Measurements from ENCODE around the gene ARMC9. TPM values are rescaled to one million over a fixed set of nuclear protein-coding genes. Genes with fewer than 3 reads are reported as not detected.
"Not testable (repeated sequence)": the region's sequence is repeated elsewhere in the genome, so short reads cannot be mapped to it uniquely, and the experiment has no call there.

Gene ARMC9
- total RNA-seq, 1 experiment from 2014 or later: 67.2 TPM

GRCh38 chr2:231397011-231397927, 198.8 kb downstream of the ARMC9 start:
- DNase-seq (ENCODE audit: low read depth): no peak

DNA sequence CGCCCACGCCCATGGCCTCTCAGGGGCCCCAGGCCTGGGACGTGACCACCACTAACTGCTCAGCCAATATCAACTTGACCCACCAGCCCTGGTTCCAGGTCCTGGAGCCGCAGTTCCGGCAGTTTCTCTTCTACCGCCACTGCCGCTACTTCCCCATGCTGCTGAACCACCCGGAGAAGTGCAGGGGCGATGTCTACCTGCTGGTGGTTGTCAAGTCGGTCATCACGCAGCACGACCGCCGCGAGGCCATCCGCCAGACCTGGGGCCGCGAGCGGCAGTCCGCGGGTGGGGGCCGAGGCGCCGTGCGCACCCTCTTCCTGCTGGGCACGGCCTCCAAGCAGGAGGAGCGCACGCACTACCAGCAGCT, 199.5 kb downstream of the ARMC9 start:
- DNase-seq (ENCODE audit: low read depth): no peak

- DNase-seq (ENCODE audit: low read depth): no peak
Observed at GRCh38 chr2:231398585-231398984, 200.2 kb downstream of the ARMC9 start.

DNA sequence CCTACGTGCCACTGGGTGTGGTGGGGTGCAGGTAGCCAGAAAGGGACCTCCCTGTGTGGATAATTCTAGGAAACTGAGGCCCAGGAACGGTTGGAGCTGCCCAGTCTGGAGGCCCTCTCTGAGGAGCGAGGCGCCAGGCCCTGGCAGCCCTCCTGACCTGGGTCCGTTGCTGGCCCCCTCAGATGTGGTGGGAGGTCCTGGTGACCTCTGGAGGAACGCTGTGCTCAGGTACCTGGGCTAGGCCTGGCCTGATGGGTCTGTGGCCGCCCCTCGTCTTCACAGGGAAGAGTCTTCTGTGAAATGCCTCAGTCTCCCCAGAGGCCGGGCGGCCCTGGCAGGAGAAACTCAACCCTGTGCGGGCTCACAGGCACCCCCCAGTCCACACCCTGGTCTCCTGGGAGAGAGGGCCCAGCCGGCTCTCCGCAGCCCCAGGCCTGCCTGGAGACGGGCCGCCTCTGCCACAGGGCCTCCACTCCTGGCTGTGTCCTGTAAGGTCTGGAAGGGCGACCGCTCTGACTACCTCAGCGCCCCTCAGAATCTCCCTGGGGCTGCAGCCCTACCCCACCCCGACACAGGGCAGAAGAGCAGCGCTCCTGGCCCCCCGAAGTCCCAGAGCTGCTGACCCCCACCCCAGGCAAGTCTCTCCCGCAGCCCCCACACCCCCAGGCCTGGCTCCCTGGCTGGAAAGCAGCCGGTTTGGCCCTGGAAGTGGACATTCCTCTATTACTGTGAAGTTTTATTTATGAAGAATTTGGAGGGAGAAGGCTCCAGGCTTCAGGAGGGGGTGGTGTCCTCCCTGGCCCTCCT, 200.8 kb downstream of the ARMC9 start:
- no peak for DNase-seq (ENCODE audit: low read depth)

GRCh38 chr2:231399853-231400680, 201.6 kb downstream of the ARMC9 start:
- peak; percentile 86 for DNase-seq (ENCODE audit: low read depth)

DNA sequence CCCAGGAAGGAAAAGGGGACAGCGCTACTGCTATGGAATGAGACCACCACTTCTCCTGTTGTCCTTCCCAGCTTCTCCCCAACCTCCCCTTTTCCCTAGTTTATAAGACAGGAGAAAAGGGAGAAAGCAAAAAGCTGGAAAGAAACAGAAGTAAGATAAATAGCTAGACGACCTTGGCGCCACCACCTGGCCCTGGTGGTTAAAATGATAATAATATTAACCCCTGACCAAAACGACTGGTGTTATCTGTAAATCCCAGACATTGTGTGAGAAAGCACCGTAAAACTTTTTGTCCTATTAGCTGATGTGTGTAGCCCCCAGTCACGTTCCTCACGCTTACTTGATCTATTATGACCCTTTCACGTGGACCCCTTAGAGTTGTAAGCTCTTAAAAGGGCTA, 202.2 kb downstream of the ARMC9 start:
- not testable (repeated sequence) for DNase-seq (ENCODE audit: low read depth)

DNA sequence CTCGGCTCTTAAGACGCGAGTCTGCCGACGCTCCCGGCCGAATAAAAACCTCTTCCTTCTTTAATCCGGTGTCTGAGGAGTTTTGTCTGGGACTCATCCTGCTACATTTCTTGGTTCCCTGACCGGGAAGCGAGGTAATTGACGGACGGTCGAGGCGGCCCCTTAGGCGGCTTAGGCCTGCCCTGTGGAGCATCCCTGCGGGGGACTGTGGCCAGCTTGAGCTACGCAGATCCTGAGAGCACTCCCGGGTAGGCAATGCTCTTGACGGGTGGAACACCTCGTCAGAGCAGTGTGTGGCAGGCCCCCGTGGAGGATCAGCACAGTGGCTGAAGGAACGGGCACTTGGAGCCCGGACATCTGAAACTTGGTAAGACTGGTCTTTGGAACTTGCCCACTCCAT, 202.7 kb downstream of the ARMC9 start:
- DNase-seq (ENCODE audit: low read depth): not testable (repeated sequence)

DNA sequence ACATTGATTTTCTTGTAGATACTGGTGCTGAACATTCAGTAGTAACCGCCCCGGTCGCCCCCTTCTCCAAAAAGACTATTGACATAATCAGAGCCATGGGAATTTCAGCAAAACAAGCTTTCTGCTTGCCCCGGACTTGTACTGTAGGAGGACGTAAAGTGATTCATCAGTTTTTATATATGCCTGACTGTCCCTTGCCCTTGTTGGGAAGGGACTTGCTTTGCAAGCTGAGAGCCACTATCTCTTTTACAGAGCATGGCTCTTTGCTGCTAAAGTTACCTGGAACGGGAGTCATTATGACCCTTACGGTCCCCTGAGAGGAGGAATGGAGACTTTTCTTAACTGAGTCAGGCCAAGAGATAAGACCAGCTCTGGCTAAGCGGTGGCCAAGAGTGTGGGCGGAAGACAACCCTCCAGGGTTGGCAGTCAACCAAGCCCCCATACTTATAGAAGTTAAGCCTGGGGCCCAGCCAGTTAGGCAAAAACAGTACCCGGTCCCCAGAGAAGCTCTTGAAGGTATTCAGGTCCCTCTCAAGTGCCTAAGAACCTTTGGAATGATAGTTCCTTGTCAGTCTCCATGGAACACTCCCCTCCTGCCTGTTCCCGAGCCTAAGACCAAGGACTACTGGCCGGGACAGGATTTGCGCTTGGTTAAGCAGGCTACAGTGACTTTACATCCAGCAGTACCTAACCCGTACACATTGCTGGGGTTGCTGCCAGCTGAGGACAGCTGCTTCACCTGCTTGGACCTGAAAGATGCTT, 205.2 kb downstream of the ARMC9 start:
- not testable (repeated sequence) for DNase-seq (ENCODE audit: low read depth)

GRCh38 chr2:231404183-231404578, 205.8 kb downstream of the ARMC9 start:
- DNase-seq (ENCODE audit: low read depth): not testable (repeated sequence)

GRCh38 chr2:231405601-231406367, 207.4 kb downstream of the ARMC9 start:
- DNase-seq (ENCODE audit: low read depth): not testable (repeated sequence)

GRCh38 chr2:231407686-231408085, 209.3 kb downstream of the ARMC9 start:
- DNase-seq (ENCODE audit: low read depth): not testable (repeated sequence)

- DNase-seq (ENCODE audit: low read depth): not testable (repeated sequence)
Observed at GRCh38 chr2:231408304-231408703, 209.9 kb downstream of the ARMC9 start.

DNA sequence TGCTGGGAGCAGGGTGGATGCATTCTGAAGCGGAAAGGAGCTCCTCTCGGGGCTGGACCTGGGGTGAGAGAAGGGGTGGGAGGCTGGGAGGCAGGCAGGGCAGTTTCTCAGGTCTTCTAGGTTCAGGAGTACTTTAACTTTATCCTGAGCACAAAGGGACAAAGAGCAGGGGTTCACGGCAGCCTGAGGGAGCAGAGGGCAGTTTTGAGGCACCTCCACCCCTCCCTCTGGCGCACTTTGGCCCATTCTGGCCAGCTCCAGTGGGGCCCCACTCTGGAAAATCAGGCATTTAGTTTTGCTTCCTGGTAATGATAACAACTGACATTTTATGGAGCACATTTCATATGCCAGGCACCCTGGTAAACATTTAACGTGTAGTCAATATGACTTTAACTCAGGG, 211.3 kb downstream of the ARMC9 start:
- no peak for DNase-seq (ENCODE audit: low read depth)

DNA sequence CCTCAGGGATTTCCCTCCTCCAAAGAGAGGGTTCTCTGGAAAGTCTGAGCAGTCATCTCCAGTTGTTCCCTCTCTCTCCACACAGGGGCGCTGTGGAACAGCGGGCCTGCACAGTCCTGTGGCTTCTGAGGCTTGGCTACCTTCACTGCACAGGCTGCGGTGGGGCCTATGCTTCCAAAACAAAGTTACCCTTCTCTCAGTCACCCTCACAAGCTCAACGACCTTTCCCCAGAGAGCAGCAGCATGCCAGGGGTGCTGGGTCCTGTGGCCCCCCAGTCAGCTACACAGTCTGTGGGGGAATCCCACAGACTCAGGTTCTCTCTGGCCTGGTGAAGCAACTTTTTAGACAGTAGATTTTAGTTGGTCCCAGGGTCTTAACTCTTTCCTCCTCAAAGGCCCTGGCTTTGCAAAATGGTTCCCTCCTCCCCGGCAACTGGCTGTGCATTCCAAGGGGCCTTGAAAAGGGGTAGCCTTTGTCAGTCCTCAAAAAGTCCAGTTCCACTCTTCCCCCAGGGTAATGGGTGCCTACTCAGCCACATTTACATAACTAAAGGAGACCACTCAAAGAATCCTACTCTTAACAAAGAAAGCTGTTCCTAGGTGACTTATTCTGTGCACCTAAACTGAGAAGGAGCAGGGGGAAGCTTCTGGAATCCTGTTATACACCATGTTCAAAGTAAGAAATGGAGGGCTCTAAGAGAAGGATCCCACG, 212.0 kb downstream of the ARMC9 start:
- DNase-seq (ENCODE audit: low read depth): no peak

DNA sequence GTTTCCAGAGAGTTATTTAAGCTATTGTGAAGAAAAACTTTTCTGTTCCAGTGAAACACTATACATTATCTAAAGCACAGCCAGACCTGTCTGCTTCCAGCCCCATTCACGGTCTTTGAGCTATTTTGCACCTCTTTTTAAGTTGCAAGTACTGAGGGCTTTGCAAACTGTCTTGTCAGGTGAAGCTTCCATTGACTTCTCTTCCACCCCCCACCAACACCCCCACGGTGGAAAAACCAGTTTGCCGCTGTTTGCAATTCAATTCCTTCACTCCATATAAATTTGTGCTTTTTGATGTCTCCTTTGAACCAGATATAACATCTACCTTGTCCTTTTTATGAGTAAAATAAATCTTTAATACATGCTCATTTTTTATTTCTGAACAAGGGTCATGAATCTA, 212.8 kb downstream of the ARMC9 start:
- DNase-seq (ENCODE audit: low read depth): no peak

GRCh38 chr2:231411831-231412617, 213.6 kb downstream of the ARMC9 start:
- DNase-seq (ENCODE audit: low read depth): peak; percentile 85

DNA sequence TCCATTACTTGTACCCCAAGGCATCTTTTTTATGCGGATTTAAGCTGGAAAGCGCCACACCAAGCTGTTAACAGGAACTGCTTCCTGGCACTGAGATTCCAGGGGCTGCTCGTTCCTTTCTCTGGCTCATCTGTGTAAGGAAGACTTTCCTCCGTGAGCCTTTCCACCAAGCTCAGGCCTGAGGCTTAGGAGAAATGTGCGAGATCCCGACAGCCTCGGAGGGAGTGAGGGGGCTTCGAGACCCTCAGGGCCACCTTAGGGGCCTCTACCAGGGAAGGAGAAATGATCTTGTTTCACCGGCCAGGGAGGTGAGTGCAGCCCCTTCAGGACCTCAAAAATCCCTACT, 214.2 kb downstream of the ARMC9 start:
- no peak for DNase-seq (ENCODE audit: low read depth)

GRCh38 chr2:231413456-231413855, 215.0 kb downstream of the ARMC9 start:
- no peak for DNase-seq (ENCODE audit: low read depth)

DNA sequence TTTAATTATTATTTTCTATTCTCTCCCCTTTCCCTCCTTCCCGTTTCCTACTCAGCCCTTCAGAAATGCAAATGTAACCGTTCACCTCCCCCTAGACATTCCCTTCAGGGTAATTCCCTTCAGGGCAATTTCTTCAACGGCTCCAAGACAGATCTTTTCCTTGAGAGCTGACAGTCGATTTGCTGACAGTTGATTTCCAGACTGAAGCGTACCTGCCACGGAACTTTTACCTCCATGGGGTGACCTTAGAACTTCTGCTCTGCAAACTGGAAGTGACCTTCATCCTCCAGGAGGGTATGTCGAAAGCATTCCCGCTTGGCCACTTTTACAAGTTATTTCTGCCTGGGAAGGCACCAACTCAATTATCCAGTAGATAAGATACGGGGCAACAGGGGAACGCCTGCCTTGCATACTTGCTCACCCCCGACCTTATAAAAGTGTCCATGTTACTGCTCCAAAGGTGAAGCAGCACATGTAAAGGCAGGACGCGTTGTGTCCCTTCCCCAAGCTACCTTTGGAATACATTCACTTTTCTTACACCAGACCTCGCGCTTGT, 215.6 kb downstream of the ARMC9 start:
- DNase-seq (ENCODE audit: low read depth): no peak

Measured in RPMI7951 (cell line).